Measurements from ENCODE around the gene ANTXR1.

DNA sequence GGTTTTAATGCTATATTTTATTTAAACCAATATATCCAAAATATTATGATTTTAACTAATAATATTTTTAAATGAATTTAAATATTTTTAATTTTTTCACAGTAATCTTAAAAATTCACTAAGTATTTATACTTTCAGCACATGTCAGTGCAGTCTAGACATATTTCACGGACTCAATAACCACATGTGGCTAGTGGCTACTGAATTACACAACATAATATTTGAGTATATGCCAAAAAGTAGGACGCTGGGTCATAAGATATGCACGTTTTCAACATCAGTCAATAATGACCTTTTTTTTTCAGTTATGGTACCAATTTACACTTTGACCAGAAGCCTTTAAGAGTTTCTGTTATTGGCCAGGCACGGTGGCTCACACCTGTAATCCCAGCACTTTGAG lies 256.4 kb downstream of the ANTXR1 start:
- TF ChIP-seq, protein P1, sequence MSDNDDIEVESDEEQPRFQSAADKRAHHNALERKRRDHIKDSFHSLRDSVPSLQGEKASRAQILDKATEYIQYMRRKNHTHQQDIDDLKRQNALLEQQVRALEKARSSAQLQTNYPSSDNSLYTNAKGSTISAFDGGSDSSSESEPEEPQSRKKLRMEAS (IDR thresholded peaks at IDR 0.05): no peak
- TF ChIP-seq JUN (IDR thresholded peaks at IDR 0.05; ENCODE audit: low read depth, low read length) (no peak), EZH2 (IDR thresholded peaks at IDR 0.05; ENCODE audit: low read depth, low read length, severe bottlenecking) (no peak), POLR2A (IDR thresholded peaks at IDR 0.05; ENCODE audit: control extremely low read depth in 1 of 2, low read depth in 2 of 2, low read length in 2 of 2) (no peak), POLR2AphosphoS5 (IDR thresholded peaks at IDR 0.05; ENCODE audit: low read depth, low read length) (no peak), RXRA (IDR thresholded peaks at IDR 0.05; ENCODE audit: insufficient read depth, low read depth, low read length) (no peak), TCF12 (IDR thresholded peaks at IDR 0.05; ENCODE audit: low read depth, low read length) (no peak), TAF7 (optimal IDR thresholded peaks at IDR 0.05; ENCODE audit: borderline replicate concordance, low read depth, low read length) (no peak), ZNF274 (IDR thresholded peaks at IDR 0.05; ENCODE audit: borderline replicate concordance, extremely low read depth, low read length) (no peak), NRF1 (IDR thresholded peaks at IDR 0.05; ENCODE audit: low read depth, low read length) (no peak)
- TF ChIP-seq, protein P2, sequence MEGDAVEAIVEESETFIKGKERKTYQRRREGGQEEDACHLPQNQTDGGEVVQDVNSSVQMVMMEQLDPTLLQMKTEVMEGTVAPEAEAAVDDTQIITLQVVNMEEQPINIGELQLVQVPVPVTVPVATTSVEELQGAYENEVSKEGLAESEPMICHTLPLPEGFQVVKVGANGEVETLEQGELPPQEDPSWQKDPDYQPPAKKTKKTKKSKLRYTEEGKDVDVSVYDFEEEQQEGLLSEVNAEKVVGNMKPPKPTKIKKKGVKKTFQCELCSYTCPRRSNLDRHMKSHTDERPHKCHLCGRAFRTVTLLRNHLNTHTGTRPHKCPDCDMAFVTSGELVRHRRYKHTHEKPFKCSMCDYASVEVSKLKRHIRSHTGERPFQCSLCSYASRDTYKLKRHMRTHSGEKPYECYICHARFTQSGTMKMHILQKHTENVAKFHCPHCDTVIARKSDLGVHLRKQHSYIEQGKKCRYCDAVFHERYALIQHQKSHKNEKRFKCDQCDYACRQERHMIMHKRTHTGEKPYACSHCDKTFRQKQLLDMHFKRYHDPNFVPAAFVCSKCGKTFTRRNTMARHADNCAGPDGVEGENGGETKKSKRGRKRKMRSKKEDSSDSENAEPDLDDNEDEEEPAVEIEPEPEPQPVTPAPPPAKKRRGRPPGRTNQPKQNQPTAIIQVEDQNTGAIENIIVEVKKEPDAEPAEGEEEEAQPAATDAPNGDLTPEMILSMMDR (IDR thresholded peaks at IDR 0.05; ENCODE audit: control extremely low read depth in 1 of 3, insufficient read depth in 1 of 3, low read depth in 1 of 3, low read length in 3 of 3): no peak
- TF ChIP-seq, protein P3, sequence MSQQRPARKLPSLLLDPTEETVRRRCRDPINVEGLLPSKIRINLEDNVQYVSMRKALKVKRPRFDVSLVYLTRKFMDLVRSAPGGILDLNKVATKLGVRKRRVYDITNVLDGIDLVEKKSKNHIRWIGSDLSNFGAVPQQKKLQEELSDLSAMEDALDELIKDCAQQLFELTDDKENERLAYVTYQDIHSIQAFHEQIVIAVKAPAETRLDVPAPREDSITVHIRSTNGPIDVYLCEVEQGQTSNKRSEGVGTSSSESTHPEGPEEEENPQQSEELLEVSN (IDR thresholded peaks at IDR 0.05): no peak

Measured in H1 (cell line).